Mucosa of rectum (tissue), 2 donors: ENCODE results near the gene TSPAN18.

ENCODE experiments used
- H3K27ac ChIP-seq, 2 donors: one replicate each; pipeline ENCODE4 v1.7.0; 2013; ENCODE audit warnings: inconsistent platforms in 2 of 2, low read depth in 2 of 2, low read length in 2 of 2
- H3K27me3 ChIP-seq, 2 donors: one replicate each; pipeline ENCODE4 v1.7.0; 2013; ENCODE audit warnings: low read length in 2 of 2; ENCODE audit not compliant: control insufficient read depth in 2 of 2, insufficient read depth in 2 of 2
- H3K36me3 ChIP-seq, 2 donors: one replicate each; pipeline ENCODE4 v1.7.0; 2013; ENCODE audit warnings: low read length in 2 of 2; ENCODE audit not compliant: control insufficient read depth in 2 of 2, insufficient read depth in 2 of 2
- H3K4me1 ChIP-seq, 2 donors: one replicate each; pipeline ENCODE4 v1.7.0; 2013; ENCODE audit warnings: low read length in 2 of 2, mild to moderate bottlenecking in 1 of 2; ENCODE audit not compliant: control insufficient read depth in 2 of 2, insufficient read depth in 2 of 2
- H3K4me3 ChIP-seq, 2 donors: one replicate each; pipeline ENCODE4 v1.7.0; 2013; ENCODE audit warnings: low read length in 2 of 2
- H3K9ac ChIP-seq, 2 donors: one replicate each; pipeline ENCODE4 v1.7.0; 2013; ENCODE audit warnings: low read length in 2 of 2, low read depth in 1 of 2, mild to moderate bottlenecking in 1 of 2
- H3K9me3 ChIP-seq, 2 donors: one replicate each; pipeline ENCODE4 v1.7.0; 2013; ENCODE audit warnings: low read length in 2 of 2; ENCODE audit not compliant: control insufficient read depth in 2 of 2
- donor health status: healthy.
- donor health status: Normal muscosa, but diverticular disease.

Gene TSPAN18

DNA sequence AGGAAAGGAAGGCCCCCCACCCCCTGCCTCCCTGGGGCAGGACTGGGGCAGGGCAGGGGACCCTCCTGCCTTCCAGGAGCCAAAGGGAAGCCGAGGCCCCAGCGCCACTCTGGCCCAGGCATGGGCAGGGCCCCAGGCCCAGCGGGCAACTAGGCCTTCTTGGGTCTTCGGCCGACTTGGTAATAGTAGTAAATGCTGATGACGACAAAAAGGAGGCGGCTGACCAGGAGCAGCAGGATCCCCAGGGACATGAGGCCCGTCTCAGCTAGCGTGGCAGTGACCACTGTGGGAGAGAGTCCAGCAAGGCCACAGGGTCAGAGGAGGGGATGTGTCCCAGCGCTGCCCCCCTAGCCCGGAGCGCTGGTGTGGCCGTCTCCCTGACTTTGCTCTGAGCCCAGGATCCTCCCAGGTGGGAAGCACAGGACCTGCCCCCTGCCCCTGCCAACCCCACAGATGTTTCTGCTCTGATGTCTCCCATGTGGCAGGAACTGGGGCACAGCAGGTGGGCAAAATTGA lies 208.0 kb downstream of the TSPAN18 start:
- Histone ChIP-seq H3K27ac (no peak overlapping the region), H3K4me3 (no peak overlapping the region), H3K9me3 (no peaks in the 10 kb centered on the region), H3K4me1 (no peaks in the 10 kb centered on the region), H3K36me3 (peaks cover 10 to 19% of the 10 kb centered on the region in 2 donors), H3K9ac (no peak overlapping the region), H3K27me3 (no peaks in the 10 kb centered on the region)

DNA sequence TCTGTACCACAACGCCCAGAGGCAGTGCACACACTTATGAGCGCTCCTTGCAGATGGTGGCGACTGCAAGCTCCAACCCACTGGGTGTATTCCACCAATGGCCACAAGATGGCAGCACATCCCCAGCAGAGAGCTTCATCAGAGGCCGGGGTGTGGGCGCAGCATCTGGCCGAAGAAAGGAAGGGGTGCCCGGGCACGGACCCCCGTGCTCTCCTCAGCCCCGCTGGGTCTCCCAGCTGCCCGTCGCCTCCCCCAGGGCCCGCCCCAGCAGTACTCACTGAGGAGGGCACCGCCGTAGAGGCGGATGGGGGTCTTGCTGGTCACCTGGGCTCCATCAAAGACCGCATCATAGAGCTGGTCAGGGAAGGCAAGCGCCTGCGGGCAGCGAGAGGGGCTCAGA lies 209.8 kb downstream of the TSPAN18 start:
- H3K9me3 ChIP-seq, result no peaks in the 10 kb centered on the region
- H3K4me1 ChIP-seq, result no peaks in the 10 kb centered on the region
- no peaks in the 10 kb centered on the region for H3K27me3 ChIP-seq
- H3K27ac ChIP-seq, result no peak overlapping the region
- H3K4me3 ChIP-seq, result no peak overlapping the region
- no peak overlapping the region for H3K9ac ChIP-seq
- peaks cover 10 to 19% of the 10 kb centered on the region in 2 donors for H3K36me3 ChIP-seq

DNA sequence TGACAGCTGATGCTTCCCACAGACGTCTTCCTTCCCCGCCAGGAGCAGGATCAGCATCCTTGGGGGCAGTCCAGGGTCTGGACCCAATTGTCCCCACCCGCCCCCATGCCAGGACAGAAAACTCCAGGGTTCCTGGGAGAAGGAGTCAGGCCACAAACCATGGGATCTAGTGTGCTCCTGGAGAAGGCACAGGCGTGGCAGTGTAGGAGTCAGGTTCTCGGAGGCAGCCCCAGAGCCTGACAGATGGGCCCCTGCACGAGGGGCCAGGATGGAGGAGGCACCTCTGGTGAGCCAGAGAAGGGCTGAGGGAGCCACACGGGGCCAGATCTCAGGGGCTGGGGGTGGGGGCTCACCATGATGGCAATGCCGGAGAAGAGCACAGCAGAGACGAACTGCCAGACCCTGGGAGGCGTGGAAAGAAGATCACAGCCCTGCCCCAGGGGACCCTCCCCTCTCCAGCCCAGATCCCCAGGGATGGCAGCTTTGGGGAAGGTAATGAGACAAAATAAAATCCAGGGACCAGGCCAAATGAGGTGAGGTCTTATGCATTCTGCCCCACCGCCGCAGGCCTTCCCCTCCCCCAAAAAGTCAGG lies 210.3 kb downstream of the TSPAN18 start:
- Histone ChIP-seq H3K27ac (no peak overlapping the region), H3K9me3 (no peaks in the 10 kb centered on the region), H3K9ac (no peak overlapping the region), H3K4me1 (peaks cover 0 to 2% of the 10 kb centered on the region in 2 donors), H3K27me3 (no peaks in the 10 kb centered on the region), H3K4me3 (no peak overlapping the region), H3K36me3 (peaks cover 10 to 19% of the 10 kb centered on the region in 2 donors)

DNA sequence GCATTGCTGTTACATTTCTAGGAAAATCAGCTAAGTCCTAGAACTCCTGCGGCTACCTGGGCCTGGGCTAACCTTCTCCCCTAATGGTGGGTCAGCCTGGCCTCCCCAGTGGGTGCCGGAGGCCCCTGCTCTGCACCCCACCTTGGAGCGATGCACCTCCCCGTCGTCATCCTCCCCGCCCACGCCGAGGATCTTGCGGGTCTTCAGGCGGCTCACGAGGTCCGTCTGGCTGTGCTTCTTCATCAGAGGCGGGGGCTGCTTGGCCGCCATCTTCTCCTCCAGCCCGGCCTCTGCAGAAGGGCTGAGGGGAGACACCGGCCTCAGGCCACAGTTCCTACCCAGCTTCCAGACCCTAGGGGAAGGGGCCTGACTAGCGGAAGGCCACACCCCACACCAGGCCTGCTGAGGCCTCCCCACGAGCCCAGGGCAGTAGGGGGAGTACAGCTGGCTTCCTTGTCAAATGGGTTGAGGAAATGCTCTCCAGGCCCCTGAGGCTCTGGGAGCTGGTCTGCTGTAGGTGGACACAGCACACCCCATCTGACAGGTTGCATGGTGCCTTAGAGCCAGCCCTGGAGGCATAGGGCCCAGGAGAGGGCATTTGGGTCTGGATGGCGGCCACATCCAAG lies 211.4 kb downstream of the TSPAN18 start:
- H3K9ac ChIP-seq, result no peak overlapping the region
- no peaks in the 10 kb centered on the region for H3K27me3 ChIP-seq
- no peak overlapping the region for H3K27ac ChIP-seq
- H3K4me3 ChIP-seq, result no peak overlapping the region
- H3K36me3 ChIP-seq, result peaks cover 10 to 19% of the 10 kb centered on the region in 2 donors
- H3K4me1 ChIP-seq, result peaks cover 7 to 12% of the 10 kb centered on the region in 2 donors
- no peaks in the 10 kb centered on the region for H3K9me3 ChIP-seq

DNA sequence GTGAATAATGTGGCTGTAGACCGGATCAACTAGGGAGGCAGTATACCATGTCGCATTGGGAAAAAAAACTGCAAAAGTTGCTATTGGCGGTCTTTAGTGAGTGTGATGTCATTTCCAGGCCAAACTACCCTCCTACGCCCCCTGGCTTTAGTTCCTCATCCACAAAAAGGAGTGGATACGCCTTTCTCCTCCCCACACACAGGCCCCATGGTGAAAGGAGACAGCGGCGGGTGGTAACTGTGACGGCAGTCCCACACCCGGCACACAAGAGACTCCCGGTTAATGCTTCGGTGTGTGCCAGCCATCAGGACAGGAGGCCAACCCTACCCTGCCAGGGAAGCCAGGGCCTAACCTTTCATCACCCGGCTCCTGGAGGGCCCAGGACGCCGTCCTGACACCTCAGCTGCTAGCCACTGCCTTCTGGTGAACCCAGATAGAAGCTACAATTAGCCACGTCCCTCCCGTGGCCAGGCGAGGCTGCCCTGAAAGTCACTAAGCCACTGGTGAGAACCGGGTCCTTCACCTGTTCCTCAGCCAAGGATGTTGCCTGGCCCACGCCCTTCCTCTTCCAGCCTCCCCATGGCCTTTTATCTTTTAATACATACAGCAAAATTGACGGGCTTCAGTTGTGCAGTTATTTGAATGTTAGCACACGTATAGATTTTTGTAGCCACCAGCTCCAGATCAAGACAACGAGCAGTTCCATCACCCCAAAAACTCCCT lies 213.1 kb downstream of the TSPAN18 start:
- Histone ChIP-seq H3K9ac (no peak overlapping the region), H3K4me1 (peaks cover 13 to 27% of the 10 kb centered on the region in 2 donors), H3K4me3 (no peak overlapping the region), H3K36me3 (peaks cover 5 to 9% of the 10 kb centered on the region in 2 donors), H3K9me3 (no peaks in the 10 kb centered on the region), H3K27ac (no peak overlapping the region), H3K27me3 (no peaks in the 10 kb centered on the region)

DNA sequence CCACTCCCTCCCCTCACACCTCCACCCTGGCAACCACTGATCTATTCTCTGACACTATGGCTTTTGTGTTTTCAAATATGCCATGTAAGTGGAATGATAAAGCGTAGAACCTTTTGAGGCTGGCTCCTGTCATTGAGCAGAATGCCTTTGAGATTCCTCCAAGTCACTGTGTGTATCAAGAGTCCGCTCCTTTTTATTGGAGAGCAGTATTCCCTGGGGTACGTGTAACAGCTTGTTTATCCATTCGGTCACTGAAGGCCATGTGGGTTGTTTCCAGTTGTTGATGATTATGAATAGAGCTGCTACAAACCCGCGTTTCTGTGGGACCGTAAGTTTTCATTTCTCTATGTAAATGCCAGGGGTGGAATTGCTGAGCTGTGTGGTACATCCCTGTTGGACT lies 213.6 kb downstream of the TSPAN18 start:
- H3K4me3 ChIP-seq, result no peak overlapping the region
- H3K9me3 ChIP-seq, result no peaks in the 10 kb centered on the region
- no peak overlapping the region for H3K27ac ChIP-seq
- peaks cover 13 to 30% of the 10 kb centered on the region in 2 donors for H3K4me1 ChIP-seq
- no peak overlapping the region for H3K9ac ChIP-seq
- no peaks in the 10 kb centered on the region for H3K27me3 ChIP-seq
- H3K36me3 ChIP-seq, result peaks cover 0 to 5% of the 10 kb centered on the region in 2 donors

DNA sequence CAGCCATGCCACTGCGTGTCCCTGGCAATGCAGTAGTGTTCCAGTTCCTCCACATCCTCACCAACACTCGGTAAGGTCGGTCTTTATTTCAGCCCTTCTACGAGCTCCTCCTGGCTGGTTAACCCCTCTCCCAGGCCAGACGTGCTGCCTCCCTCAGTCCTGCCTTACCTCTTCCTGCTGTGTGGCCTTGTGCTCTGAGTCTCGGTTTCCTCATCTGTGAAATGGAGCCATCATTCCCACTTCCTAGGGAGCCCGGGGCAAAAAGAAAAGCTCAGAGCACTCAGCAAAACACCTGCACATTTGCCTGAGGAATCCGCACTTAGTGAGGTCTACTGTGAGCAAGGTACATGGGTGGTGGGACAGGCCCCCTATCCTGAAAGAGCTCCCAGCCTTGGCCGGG lies 214.1 kb downstream of the TSPAN18 start:
- H3K9me3 ChIP-seq, result no peaks in the 10 kb centered on the region
- H3K9ac ChIP-seq, result no peak overlapping the region
- no peak overlapping the region for H3K27ac ChIP-seq
- H3K27me3 ChIP-seq, result no peaks in the 10 kb centered on the region
- peaks cover 0 to 6% of the 10 kb centered on the region in 2 donors for H3K36me3 ChIP-seq
- peaks cover 13 to 30% of the 10 kb centered on the region in 2 donors for H3K4me1 ChIP-seq
- H3K4me3 ChIP-seq, result no peak overlapping the region

DNA sequence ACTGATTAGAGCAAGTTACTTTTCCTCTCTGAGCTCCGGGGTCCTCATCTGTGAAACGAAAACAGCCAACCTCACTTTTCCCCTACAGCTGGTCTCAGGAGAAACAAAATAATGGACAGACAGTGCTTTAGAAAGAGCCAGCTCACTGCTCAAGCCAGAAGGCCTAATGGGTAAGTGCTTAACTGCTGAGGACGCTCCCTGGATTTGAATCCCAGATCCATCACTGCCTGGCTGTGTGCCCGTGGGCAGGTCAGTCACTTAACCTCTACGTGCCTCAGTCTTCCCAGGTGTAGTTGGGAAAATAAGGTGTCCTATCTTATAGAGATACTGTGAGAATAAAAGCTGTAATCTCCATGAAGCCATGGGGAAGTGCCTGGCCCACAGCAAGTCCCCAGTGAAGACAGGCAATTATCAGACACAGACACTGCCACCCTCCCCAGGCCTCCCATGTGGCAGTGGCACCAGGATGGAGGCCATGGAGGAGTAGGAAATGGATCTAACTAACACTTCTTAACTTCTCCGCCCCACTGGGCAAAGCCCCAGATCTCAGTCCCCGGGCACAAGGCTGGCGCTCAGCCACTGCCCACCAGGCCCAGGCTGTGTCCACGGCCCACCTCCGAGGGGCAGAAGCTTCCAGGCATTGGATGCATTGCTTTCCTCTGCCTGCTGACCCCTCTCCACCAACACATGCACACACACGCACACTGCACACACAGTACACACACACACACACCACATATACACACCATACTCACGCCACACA lies 214.7 kb downstream of the TSPAN18 start:
- Histone ChIP-seq H3K4me3 (no peak overlapping the region), H3K27ac (no peak overlapping the region), H3K9ac (no peak overlapping the region), H3K27me3 (no peaks in the 10 kb centered on the region), H3K36me3 (peaks cover 5 to 9% of the 10 kb centered on the region in 2 donors), H3K9me3 (no peaks in the 10 kb centered on the region), H3K4me1 (peaks cover 13 to 30% of the 10 kb centered on the region in 2 donors)

DNA sequence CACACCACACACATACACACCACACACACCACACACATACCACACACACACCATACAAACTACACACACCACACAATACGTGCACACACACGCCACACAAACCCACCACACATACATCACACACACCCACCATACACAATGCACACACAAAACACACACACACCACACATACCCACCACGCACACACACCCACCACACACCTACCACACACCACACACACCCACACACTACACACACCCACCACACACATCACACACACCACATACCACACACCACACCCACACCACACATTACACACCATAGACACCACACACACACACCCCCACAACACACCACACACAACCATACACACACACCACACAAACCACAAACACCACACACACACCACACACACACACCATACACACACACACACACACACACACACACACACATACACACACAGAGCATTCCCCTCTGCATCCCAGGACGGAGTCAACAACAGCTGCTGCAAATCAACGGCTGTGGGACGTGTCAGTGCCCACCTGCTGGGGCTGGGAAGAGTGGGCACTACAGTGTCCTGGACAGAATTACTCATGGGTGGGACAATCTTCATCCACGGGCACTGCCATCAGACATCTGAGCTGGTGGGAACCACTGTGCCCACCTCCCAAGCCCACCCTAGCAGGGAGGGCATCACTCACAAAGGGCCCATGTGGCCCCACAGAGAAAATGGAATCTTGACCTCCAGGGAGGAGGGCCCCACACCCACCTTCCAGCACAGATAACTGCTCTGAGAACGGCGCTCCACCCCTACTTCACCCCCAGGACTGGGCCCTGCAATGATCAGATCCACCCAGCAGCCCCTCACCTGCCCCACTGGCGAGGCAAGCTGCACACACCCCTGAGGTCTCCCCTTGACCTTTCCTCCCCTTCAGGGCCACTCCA lies 215.5 kb downstream of the TSPAN18 start:
- H3K27me3 ChIP-seq, result no peaks in the 10 kb centered on the region
- peaks cover 13 to 30% of the 10 kb centered on the region in 2 donors for H3K4me1 ChIP-seq
- no peaks in the 10 kb centered on the region for H3K9me3 ChIP-seq
- H3K4me3 ChIP-seq, result no peak overlapping the region
- peak overlapping the region in 1 of 2 donors; percentile 4 for H3K27ac ChIP-seq
- peaks cover 7% of the 10 kb centered on the region in 2 donors for H3K36me3 ChIP-seq
- H3K9ac ChIP-seq, result no peak overlapping the region
